Progenitor cell of endocrine pancreas (in vitro differentiated cells): Measurements from ENCODE around the gene ZBTB8A. TPM values are rescaled to one million over a fixed set of nuclear protein-coding genes. Genes with fewer than 3 reads are reported as not detected.

Source experiments
- DNase-seq: peaks from one replicate; pipeline ENCODE4 v3.0.0; 2021; ENCODE audit warnings: low spot score; ENCODE audit not compliant: unreplicated experiment
- H3K27ac Mint-ChIP-seq: 2 replicates; pipeline ENCODE4 v1.8.0; 2021; ENCODE audit warnings: mild to moderate bottlenecking, moderate library complexity, mixed read lengths
- H3K27me3 Mint-ChIP-seq: 2 replicates; pipeline ENCODE4 v1.8.0; 2021; ENCODE audit warnings: mixed read lengths
- H3K36me3 Mint-ChIP-seq: 2 replicates; pipeline ENCODE4 v1.8.0; 2022; ENCODE audit warnings: mixed read lengths; ENCODE audit not compliant: insufficient read depth
- H3K4me1 Mint-ChIP-seq: 2 replicates; pipeline ENCODE4 v1.8.0; 2021; ENCODE audit warnings: low read depth, mixed read lengths
- H3K4me3 Mint-ChIP-seq: 2 replicates; pipeline ENCODE4 v1.8.0; 2021; ENCODE audit warnings: low read depth, mild to moderate bottlenecking, moderate library complexity, mixed read lengths
- H3K9me3 Mint-ChIP-seq: 2 replicates; pipeline ENCODE4 v1.8.0; 2021; ENCODE audit warnings: low read depth, mixed read lengths
- long read RNA-seq: library from polyadenylated mRNA; unstranded; transcript quantifications from one replicate; pipeline ENCODE4 v2.0.0, GENCODE V29; 2020
- total RNA-seq: library from RNA; stranded (reverse); gene quantifications from 2 replicates; pipeline ENCODE4 v1.2.1, GENCODE V29; 2021
- TF ChIP-seq, protein P1 (sequence below): fragments of 200-600 bp; sonication (generic); IDR thresholded peaks from one replicate; pipeline ENCODE4 v1.5.0; 2021; ENCODE audit warnings: antibody characterized with exemption, mild to moderate bottlenecking; ENCODE audit not compliant: unreplicated experiment

ZBTB8A gene
- 8.9 and 10.8 TPM in 2 replicates for total RNA-seq
- long read RNA-seq, full-length matches to known transcripts, result 95 of 106 reads
- long read RNA-seq, partial matches to known transcripts, result 1 of 106 reads
- long read RNA-seq, other reads (novel, unspliced or antisense), result 10 of 106 reads

DNA sequence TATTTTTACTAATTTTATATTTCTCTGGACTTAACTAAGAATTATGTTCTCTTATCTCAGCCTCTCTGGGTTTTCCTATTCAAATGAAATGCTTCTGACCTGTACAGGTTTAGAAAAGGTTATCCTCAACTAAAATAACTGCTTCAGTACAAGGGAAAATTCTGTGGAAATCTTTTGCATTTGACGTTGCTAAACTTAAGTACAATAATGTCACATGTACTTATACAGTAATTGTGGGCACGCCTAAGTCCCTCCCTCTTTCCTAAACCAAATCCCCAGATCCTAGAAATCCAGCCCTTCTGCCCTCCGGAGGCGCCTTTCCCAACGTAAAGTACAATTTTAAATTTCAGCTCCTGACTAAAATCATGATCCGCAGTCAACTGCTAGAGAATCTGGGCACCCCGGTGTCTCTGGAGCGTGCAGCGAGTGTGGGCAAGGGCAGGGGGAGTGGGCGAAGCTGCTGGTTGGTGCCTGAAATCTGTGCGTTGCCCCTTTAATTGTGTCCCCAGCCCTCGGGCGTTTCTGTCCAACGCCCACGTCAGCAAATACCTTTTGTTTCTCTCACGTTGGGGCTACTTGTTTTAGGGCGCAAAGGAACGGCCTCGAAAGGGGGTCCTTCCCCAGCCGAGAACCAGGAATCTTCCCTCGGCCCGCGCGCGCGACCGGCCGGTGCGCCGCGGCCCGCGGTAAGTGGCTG, at the start of gene ZBTB8A:
ZBTB8A (plus strand) TSS at position 541 of the 697 bp plus-strand sequence. CDS start 53,505 bp downstream, outside the sequence.
- no peaks in the 10 kb centered on the region for H3K9me3 Mint-ChIP-seq
- H3K27ac Mint-ChIP-seq, result peak within 1 kb of the TSS; percentile 94
- H3K4me1 Mint-ChIP-seq, result peaks cover 9% of the 10 kb centered on the region
- TF ChIP-seq, protein P1, sequence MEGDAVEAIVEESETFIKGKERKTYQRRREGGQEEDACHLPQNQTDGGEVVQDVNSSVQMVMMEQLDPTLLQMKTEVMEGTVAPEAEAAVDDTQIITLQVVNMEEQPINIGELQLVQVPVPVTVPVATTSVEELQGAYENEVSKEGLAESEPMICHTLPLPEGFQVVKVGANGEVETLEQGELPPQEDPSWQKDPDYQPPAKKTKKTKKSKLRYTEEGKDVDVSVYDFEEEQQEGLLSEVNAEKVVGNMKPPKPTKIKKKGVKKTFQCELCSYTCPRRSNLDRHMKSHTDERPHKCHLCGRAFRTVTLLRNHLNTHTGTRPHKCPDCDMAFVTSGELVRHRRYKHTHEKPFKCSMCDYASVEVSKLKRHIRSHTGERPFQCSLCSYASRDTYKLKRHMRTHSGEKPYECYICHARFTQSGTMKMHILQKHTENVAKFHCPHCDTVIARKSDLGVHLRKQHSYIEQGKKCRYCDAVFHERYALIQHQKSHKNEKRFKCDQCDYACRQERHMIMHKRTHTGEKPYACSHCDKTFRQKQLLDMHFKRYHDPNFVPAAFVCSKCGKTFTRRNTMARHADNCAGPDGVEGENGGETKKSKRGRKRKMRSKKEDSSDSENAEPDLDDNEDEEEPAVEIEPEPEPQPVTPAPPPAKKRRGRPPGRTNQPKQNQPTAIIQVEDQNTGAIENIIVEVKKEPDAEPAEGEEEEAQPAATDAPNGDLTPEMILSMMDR, result no peak
- peak; percentile 17 for DNase-seq
- H3K36me3 Mint-ChIP-seq, result peaks cover 4% of the 10 kb centered on the region
- H3K27me3 Mint-ChIP-seq, result peaks cover 7% of the 10 kb centered on the region
- H3K4me3 Mint-ChIP-seq, result peak within 1 kb of the TSS; percentile 89

DNA sequence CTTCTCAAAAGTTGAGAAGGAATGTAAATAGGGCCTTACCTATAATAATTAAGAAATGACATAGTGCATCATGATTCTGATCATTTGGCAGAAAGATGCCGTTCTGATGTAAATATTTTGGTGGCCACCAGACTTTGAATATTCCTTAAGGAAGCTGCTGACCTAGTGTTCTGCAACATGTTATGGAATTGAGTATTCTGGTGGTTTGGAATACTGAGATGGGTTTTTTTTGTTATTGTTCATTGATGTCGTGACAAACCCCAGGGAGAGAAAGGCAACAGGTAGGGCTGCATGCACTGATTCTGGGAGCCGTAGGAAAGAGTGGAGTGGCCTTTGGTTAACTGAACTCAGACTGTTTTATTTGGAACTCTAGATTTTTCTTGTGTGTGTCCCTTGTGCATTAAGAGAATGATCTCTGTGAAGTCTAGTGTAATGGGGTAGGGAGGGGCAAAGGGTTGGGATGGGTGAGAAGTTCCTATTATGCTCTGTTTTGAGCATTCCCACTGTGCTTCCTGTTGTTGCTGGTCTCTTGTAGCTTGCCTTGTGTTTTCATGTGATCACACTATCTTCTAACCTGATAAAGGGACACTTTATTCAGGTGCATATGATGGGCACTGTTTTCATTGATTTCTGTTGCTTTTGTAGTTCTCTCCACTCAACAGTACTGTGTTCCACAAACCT, 49.3 kb upstream of the ZBTB8A start:
- H3K4me3 Mint-ChIP-seq, result no peak overlapping the region
- DNase-seq, result no peak
- no peaks in the 10 kb centered on the region for H3K9me3 Mint-ChIP-seq
- H3K27ac Mint-ChIP-seq, result peak overlapping the region; percentile 3
- peaks cover 19% of the 10 kb centered on the region for H3K36me3 Mint-ChIP-seq
- TF ChIP-seq, protein P1, result no peak
- no peaks in the 10 kb centered on the region for H3K27me3 Mint-ChIP-seq
- H3K4me1 Mint-ChIP-seq, result peaks cover 30% of the 10 kb centered on the region

DNA sequence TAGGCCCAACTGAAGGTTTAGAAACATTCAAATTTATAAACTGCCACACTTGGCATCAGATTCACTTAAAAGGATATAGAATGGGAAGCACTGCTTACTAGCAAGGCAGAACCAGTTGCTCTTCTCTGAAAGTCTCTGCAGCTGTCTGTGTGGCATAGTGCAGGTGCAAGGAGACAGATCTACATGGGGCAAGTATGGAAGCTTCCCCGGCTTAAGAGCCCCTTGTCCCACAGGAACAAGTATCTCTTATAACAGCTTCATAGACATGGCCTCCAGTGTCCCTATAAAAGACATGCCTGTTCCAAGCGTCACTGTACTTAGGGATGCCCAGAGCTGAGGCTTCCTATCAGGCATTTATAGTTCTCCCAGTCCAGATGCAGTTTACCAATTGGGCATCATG, 47.8 kb upstream of the ZBTB8A start:
- Mint-ChIP-seq H3K4me1 (peaks cover 24% of the 10 kb centered on the region), H3K4me3 (no peak overlapping the region), H3K27me3 (no peaks in the 10 kb centered on the region), H3K9me3 (no peaks in the 10 kb centered on the region), H3K27ac (peak overlapping the region; percentile 19), H3K36me3 (peaks cover 11% of the 10 kb centered on the region)
- no peak for DNase-seq
- TF ChIP-seq, protein P1, result no peak

DNA sequence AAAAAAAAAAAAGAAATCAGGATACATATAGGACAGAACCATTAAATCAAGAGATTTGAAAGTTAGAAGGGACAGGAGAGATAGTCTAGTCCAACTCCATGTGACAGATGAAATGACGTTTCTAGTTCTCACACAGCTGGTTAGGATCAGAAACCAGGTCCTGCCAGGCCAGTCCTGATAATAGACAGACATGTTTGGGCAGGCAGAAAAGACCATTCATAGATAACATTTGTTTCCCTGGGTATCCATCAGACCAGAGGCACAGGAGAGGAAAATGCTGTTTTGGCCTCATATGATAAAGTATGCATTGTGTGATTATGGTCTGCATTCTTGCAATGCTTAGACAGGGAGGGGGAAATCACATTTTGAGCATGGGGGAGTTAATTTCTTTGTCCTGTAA, 45.0 kb upstream of the ZBTB8A start:
- Mint-ChIP-seq H3K27ac (peak overlapping the region; percentile 42), H3K4me3 (no peak overlapping the region), H3K36me3 (peaks cover under 1% of the 10 kb centered on the region), H3K9me3 (no peaks in the 10 kb centered on the region), H3K4me1 (peaks cover 17% of the 10 kb centered on the region), H3K27me3 (no peaks in the 10 kb centered on the region)
- TF ChIP-seq, protein P1, result no peak
- DNase-seq, result no peak

DNA sequence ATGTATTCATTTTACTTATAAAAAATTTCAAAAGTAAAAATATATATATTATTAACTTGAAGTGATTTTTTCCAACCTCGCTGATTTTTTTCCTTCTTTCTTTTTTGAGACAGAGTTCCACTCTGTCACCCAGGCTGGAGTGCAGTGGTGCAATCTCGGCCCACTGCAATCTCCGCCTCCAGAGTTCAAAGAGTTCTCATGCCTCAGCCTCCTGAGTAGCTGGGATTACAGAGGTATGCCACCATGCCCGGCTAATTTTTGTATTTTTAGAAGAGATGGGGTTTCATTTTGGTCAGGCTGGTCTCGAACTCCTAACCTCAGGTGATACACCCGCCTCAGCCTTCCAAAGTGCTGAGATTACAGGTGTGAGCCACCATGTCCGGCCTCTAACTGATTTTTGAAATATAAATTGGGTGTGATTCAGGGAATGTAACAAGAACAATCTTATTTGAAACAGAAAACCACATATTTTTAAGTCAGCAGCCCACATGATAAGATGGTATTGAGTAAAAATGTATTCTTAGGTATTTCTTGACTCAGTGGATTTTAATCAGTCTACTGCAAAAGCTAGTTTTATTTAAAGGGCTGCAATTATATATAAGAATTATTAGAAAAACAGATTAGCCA, 44.4 kb upstream of the ZBTB8A start:
- peaks cover 18% of the 10 kb centered on the region for H3K4me1 Mint-ChIP-seq
- H3K4me3 Mint-ChIP-seq, result no peak overlapping the region
- DNase-seq, result no peak
- TF ChIP-seq, protein P1, result no peak
- H3K9me3 Mint-ChIP-seq, result no peaks in the 10 kb centered on the region
- H3K36me3 Mint-ChIP-seq, result no peaks in the 10 kb centered on the region
- no peaks in the 10 kb centered on the region for H3K27me3 Mint-ChIP-seq
- H3K27ac Mint-ChIP-seq, result peak overlapping the region; percentile 35
